HEK293 (cell line): Measurements from ENCODE around the gene CMTM2.

ENCODE experiments used
- CTCF ChIA-PET: fragments of 350-600 bp; formaldehyde crosslinking; extraction: SDS; loops from one replicate; lab custom pipeline; 2021; ENCODE audit warnings: antibody characterized with exemption; lab: Yijun Ruan, JAX
- POLR2A ChIA-PET: fragments of 300-600 bp; formaldehyde crosslinking; extraction: SDS; loops from one replicate; lab custom pipeline; 2020; ENCODE audit warnings: antibody characterized with exemption, inconsistent platforms; lab: Yijun Ruan, JAX
- H3K27ac ChIP-seq: fragments of 200-500 bp; sonication (Bioruptor generic); 2 replicates; pipeline ENCODE4 v1.5.1; 2014; ENCODE audit warnings: low read depth, low read length, control low read depth, inconsistent platforms; ENCODE audit errors: extremely low read depth
- H3K36me3 ChIP-seq, 2 experiments: fragments of 200-500 bp in 1 of 2; sonication (Bioruptor generic) in 1 of 2; 1 replicate in 1 of 2; 2 replicates in 1 of 2; pipeline ENCODE4 v1.5.1; 2014 to 2017; ENCODE audit warnings: inconsistent platforms in 2 of 2, low read length in 2 of 2; ENCODE audit not compliant: control insufficient read depth in 2 of 2, insufficient read depth in 1 of 2
- H3K4me1 ChIP-seq: fragments of 200-500 bp; sonication (Bioruptor generic); 2 replicates; pipeline ENCODE4 v1.5.1; 2014; ENCODE audit warnings: mild to moderate bottlenecking, low read length, inconsistent platforms; ENCODE audit not compliant: control insufficient read depth, insufficient read depth
- H3K4me3 ChIP-seq: 2 replicates; pipeline ENCODE4 v1.5.1; 2011; ENCODE audit warnings: low read depth, mild to moderate bottlenecking, control low read depth, low read length, moderate library complexity
- H3K9me3 ChIP-seq: fragments of 200-500 bp; sonication (Bioruptor generic); 2 replicates; pipeline ENCODE4 v1.5.1; 2014; ENCODE audit warnings: low read depth, low read length, inconsistent platforms; ENCODE audit not compliant: control insufficient read depth, insufficient read depth
- GLIS1 ChIP-seq: fragments of 450-650 bp; formaldehyde crosslinking; IDR thresholded peaks from 2 replicates; pipeline ENCODE4 v1.5.1; 2016; ENCODE audit warnings: missing biosample characterization, missing genetic modification characterization
- HOXA7 ChIP-seq: sonication (generic); formaldehyde crosslinking; IDR thresholded peaks from 2 replicates; pipeline ENCODE4 v1.8.1; 2022; ENCODE audit warnings: missing genetic modification reagents, borderline replicate concordance
- MZF1 ChIP-seq: fragments of 450-650 bp; formaldehyde crosslinking; IDR thresholded peaks from 2 replicates; pipeline ENCODE4 v1.5.1; 2017; ENCODE audit warnings: missing biosample characterization, missing genetic modification characterization, borderline replicate concordance
- REPIN1 ChIP-seq: fragments of 450-650 bp; formaldehyde crosslinking; IDR thresholded peaks from 2 replicates; pipeline ENCODE4 v1.5.1; 2017; ENCODE audit warnings: missing biosample characterization, missing genetic modification characterization, low read depth
- ZNF132 ChIP-seq: fragments of 450-650 bp; formaldehyde crosslinking; IDR thresholded peaks from 2 replicates; pipeline ENCODE4 v1.5.1; 2017; ENCODE audit warnings: missing biosample characterization, missing genetic modification characterization, borderline replicate concordance
- ZNF140 ChIP-seq: fragments of 450-650 bp; formaldehyde crosslinking; IDR thresholded peaks from 2 replicates; pipeline ENCODE4 v1.5.1; 2016; ENCODE audit warnings: missing biosample characterization, missing genetic modification characterization
- ZNF19 ChIP-seq: fragments of 450-650 bp; formaldehyde crosslinking; IDR thresholded peaks from 2 replicates; pipeline ENCODE4; 2016; ENCODE audit warnings: missing biosample characterization, missing genetic modification characterization, low read depth
- ZNF214 ChIP-seq: fragments of 450-650 bp; formaldehyde crosslinking; IDR thresholded peaks from 2 replicates; pipeline ENCODE4 v1.5.1; 2017; ENCODE audit warnings: missing biosample characterization, mild to moderate bottlenecking, missing genetic modification characterization, borderline replicate concordance
- ZNF239 ChIP-seq: fragments of 450-650 bp; formaldehyde crosslinking; IDR thresholded peaks from 2 replicates; pipeline ENCODE4 v1.5.1; 2016; ENCODE audit warnings: missing biosample characterization, missing genetic modification characterization
- ZNF404 ChIP-seq: fragments of 450-650 bp; formaldehyde crosslinking; IDR thresholded peaks from 2 replicates; pipeline ENCODE4 v1.5.1; 2017; ENCODE audit warnings: missing biosample characterization, missing genetic modification characterization
- ZNF585B ChIP-seq: fragments of 450-650 bp; formaldehyde crosslinking; IDR thresholded peaks from 2 replicates; pipeline ENCODE4 v1.5.1; 2016; ENCODE audit warnings: missing biosample characterization, missing genetic modification characterization
- ZNF596 ChIP-seq: fragments of 450-650 bp; IDR thresholded peaks from 2 replicates; pipeline ENCODE4 v1.5.0; 2018; ENCODE audit warnings: missing biosample characterization, mild to moderate bottlenecking, missing genetic modification characterization, moderate library complexity
- TF ChIP-seq, protein P1 (sequence below): fragments of 450-650 bp; formaldehyde crosslinking; IDR thresholded peaks from 2 replicates; pipeline ENCODE4 v1.5.1; 2016; ENCODE audit warnings: missing biosample characterization, missing genetic modification characterization, borderline replicate concordance
- TF ChIP-seq, protein P2 (sequence below): fragments of 450-650 bp; IDR thresholded peaks from 2 replicates; pipeline ENCODE4 v1.5.1; 2018; ENCODE audit warnings: missing biosample characterization, missing genetic modification characterization

The CMTM2 gene

DNA sequence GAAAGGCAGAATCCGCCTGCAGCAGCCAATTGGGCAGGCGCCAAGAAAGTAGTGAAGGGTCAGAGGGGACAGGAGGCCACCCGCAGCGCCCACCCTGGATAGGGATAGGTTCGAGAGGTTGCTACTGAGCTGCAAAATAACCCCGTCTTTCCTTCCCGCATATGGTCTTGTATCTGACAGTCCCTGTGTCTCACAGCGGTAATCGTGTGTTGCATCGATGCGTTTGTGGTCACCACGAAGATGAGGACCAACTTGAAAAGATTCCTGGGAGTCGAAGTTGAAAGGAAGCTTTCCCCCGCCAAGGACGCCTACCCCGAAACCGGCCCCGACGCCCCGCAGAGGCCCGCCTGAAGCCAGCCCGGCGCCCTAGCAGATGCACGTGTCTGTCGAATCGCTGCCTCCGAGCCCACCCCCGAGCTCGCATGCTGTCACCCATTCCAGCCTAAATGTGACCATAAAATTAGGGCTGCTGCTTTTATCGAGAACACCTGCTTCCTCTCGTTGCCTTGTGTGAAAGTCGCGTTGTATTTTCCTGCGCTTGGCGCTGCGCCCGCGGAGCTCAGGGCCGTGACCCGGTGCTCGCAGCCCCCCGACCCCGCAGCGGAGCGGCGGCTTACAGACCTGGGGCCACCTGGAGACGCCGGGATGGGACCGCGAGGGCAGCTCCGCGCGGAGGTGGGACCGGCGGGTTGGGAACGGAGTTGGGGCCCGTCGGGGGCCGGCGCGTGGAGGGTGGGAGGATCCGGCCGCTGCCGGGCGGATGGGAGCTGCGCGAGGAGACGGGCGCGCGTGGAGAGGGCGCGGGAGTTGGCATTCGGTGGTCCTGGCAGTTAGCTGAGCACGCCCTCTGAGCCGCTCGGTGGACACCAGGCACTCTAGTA is at the start of gene CMTM2:
CMTM2 (plus strand) TSS at position 813 of the 881 bp plus-strand sequence. CDS start 145 bp downstream, outside the sequence.
- no peaks in the 10 kb centered on the region for H3K36me3 ChIP-seq
- no peak within 1 kb of the TSS for H3K4me3 ChIP-seq
- POLR2A ChIA-PET = interaction anchor here (1.1 kb wide), 1 partner anchor 9 kb away, joined by 4 read pairs; no protein-coding TSS in a partner anchor
- TF ChIP-seq, protein P1, sequence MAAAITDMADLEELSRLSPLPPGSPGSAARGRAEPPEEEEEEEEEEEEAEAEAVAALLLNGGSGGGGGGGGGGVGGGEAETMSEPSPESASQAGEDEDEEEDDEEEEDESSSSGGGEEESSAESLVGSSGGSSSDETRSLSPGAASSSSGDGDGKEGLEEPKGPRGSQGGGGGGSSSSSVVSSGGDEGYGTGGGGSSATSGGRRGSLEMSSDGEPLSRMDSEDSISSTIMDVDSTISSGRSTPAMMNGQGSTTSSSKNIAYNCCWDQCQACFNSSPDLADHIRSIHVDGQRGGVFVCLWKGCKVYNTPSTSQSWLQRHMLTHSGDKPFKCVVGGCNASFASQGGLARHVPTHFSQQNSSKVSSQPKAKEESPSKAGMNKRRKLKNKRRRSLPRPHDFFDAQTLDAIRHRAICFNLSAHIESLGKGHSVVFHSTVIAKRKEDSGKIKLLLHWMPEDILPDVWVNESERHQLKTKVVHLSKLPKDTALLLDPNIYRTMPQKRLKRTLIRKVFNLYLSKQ (tag by site-specific recombination) = no peak
- no peaks in the 10 kb centered on the region for H3K9me3 ChIP-seq
- peaks cover 12% of the 10 kb centered on the region for H3K4me1 ChIP-seq
- CTCF ChIA-PET = interaction anchor here (0.6 to 1.6 kb wide), 3 partner anchors 17 to 570 kb away, joined by 3 to 5 read pairs (median 3); no protein-coding TSS in a partner anchor
- no peak within 1 kb of the TSS for H3K27ac ChIP-seq

DNA sequence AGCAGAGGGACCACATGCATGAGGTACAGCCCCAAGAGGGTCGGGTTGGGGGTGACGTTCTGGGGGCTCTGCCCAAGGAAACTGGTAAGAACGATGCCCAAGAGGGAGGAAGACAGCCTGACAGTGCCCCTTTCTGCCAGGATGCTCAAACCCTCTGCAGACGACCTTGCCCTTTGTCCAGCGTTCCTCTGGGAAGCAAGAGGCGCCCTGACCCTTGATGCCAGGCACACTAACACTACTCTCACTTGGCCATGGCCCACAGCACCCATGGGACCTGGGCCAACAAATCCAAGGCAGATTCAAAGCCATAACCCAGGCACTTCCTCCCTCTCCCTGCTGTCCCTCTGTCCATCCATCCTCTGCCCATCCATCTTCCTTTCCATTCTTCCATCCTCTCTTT is 49.8 kb upstream of the CMTM2 start:
- CTCF ChIA-PET = no interaction called here
- no peak overlapping the region for H3K4me3 ChIP-seq
- H3K36me3 ChIP-seq = peaks cover 0 to 72% of the 10 kb centered on the region in 2 experiments; a peak in 2 of 3 replicates
- POLR2A ChIA-PET = no interaction called here
- TF ChIP-seq ZNF404 (tag by site-specific recombination) (no peak), ZNF239 (no peak), ZNF19 (tag by site-specific recombination) (no peak)
- H3K9me3 ChIP-seq = no peaks in the 10 kb centered on the region
- no peaks in the 10 kb centered on the region for H3K4me1 ChIP-seq
- H3K27ac ChIP-seq = no peak overlapping the region

GRCh38 chr16:66534376-66534799 is 44.9 kb upstream of the CMTM2 start:
- POLR2A ChIA-PET = no interaction called here
- no peak overlapping the region for H3K4me3 ChIP-seq
- no peaks in the 10 kb centered on the region for H3K9me3 ChIP-seq
- H3K36me3 ChIP-seq = peaks cover 0 to 63% of the 10 kb centered on the region in 2 experiments; a peak in 2 of 3 replicates
- CTCF ChIA-PET = no interaction called here
- no peak for TF ChIP-seq HOXA7 (CRISPR knock-in tag)
- no peak for TF ChIP-seq ZNF596
- no peak for TF ChIP-seq ZNF585B
- TF ChIP-seq ZNF132 (tag by site-specific recombination) = no peak
- no peak for TF ChIP-seq ZNF214 (tag by site-specific recombination)
- no peak for TF ChIP-seq REPIN1 (tag by site-specific recombination)
- TF ChIP-seq, protein P1 (tag by site-specific recombination) = no peak
- TF ChIP-seq GLIS1 (tag by site-specific recombination) = no peak
- TF ChIP-seq ZNF140 (tag by site-specific recombination) = no peak
- TF ChIP-seq, protein P2, sequence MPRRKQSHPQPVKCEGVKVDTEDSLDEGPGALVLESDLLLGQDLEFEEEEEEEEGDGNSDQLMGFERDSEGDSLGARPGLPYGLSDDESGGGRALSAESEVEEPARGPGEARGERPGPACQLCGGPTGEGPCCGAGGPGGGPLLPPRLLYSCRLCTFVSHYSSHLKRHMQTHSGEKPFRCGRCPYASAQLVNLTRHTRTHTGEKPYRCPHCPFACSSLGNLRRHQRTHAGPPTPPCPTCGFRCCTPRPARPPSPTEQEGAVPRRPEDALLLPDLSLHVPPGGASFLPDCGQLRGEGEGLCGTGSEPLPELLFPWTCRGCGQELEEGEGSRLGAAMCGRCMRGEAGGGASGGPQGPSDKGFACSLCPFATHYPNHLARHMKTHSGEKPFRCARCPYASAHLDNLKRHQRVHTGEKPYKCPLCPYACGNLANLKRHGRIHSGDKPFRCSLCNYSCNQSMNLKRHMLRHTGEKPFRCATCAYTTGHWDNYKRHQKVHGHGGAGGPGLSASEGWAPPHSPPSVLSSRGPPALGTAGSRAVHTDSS (tag by site-specific recombination) = no peak
- no peak for TF ChIP-seq MZF1 (tag by site-specific recombination)
- H3K27ac ChIP-seq = no peak overlapping the region
- H3K4me1 ChIP-seq = no peaks in the 10 kb centered on the region
